K562 (cell line): Measurements from ENCODE around the gene PPP4R3B. TPM values are rescaled to one million over a fixed set of nuclear protein-coding genes. Genes with fewer than 3 reads are reported as not detected.

Source experiments
- ADNP ChIP-seq: fragments of 200-800 bp; sonication (Bioruptor generic); IDR thresholded peaks from 2 replicates; pipeline ENCODE4 v1.6.1; 2016; ENCODE audit warnings: missing genetic modification characterization, missing compliant biosample characterization
- CTCFL ChIP-seq: IDR thresholded peaks from 2 replicates; pipeline ENCODE4 v1.6.1; 2011; ENCODE audit warnings: borderline replicate concordance, low read depth, mild to moderate bottlenecking, moderate library complexity, low read length; ENCODE audit not compliant: insufficient read depth, poor library complexity, severe bottlenecking
- DNMT1 ChIP-seq: fragments of 450-650 bp; IDR thresholded peaks from 2 replicates; pipeline ENCODE4 v1.6.1; 2016; ENCODE audit warnings: antibody characterized with exemption, mild to moderate bottlenecking
- HDAC6 ChIP-seq: IDR thresholded peaks from 2 replicates; pipeline ENCODE4 v1.6.1; 2012; ENCODE audit warnings: low read depth, mild to moderate bottlenecking, control low read depth, inconsistent platforms, low read length, moderate library complexity
- ILK ChIP-seq: fragments of 450-650 bp; IDR thresholded peaks from 2 replicates; pipeline ENCODE4 v1.6.1; 2016; ENCODE audit warnings: missing genetic modification characterization, low read depth, mild to moderate bottlenecking, missing compliant biosample characterization, moderate library complexity, borderline replicate concordance
- KDM1A ChIP-seq, 2 experiments: fragments of 450-650 bp; IDR thresholded peaks; 2 replicates each; pipeline ENCODE4 v1.6.1; 2016; ENCODE audit warnings: mild to moderate bottlenecking in 2 of 2
- KDM4B ChIP-seq, 2 experiments: fragments of 450-650 bp in 1 of 2; sonication (generic) in 1 of 2; IDR thresholded peaks; 2 replicates each; pipeline ENCODE4 v1.6.1; 2016 to 2017; ENCODE audit warnings: borderline replicate concordance in 2 of 2, antibody characterized with exemption in 1 of 2, low read depth in 1 of 2, mild to moderate bottlenecking in 1 of 2
- MYNN ChIP-seq, 2 experiments: sonication (generic); formaldehyde crosslinking in 1 of 2; IDR thresholded peaks; 2 replicates each; pipeline versions ENCODE4 v1.5.0 to v1.6.1; 2016 to 2020; ENCODE audit warnings: antibody characterized with exemption in 1 of 2, missing genetic modification reagents in 1 of 2
- OTX1 ChIP-seq: fragments of 450-650 bp; formaldehyde crosslinking; IDR thresholded peaks from 2 replicates; pipeline ENCODE4 v1.4.0; 2022; ENCODE audit warnings: mild to moderate bottlenecking
- RFX5 ChIP-seq: IDR thresholded peaks from 2 replicates; pipeline ENCODE4 v1.6.1; 2011; ENCODE audit warnings: low read depth, mild to moderate bottlenecking, improper control_type of control experiment, low read length
- SLC30A9 ChIP-seq: fragments of 250-450 bp; sonication (Bioruptor Pico); IDR thresholded peaks from 2 replicates; pipeline ENCODE4 v1.8.0; 2022; ENCODE audit warnings: mild to moderate bottlenecking, moderate library complexity
- TAL1 ChIP-seq: fragments of 450-650 bp; IDR thresholded peaks from 2 replicates; pipeline ENCODE4 v1.6.1; 2016; ENCODE audit warnings: mild to moderate bottlenecking
- TEAD2 ChIP-seq: fragments of 450-650 bp; IDR thresholded peaks from 2 replicates; pipeline ENCODE4 v1.6.1; 2016; ENCODE audit warnings: missing genetic modification characterization, control low read depth, missing compliant biosample characterization
- ZC3H11A ChIP-seq: IDR thresholded peaks from 2 replicates; pipeline ENCODE4 v1.6.1; 2012; ENCODE audit warnings: low read depth, low read length, improper control_type of control experiment
- ZEB2 ChIP-seq: fragments of 450-650 bp; IDR thresholded peaks from 2 replicates; pipeline ENCODE4 v1.6.1; 2016
- ZNF280B ChIP-seq: fragments of 250-450 bp; sonication (Bioruptor Pico); IDR thresholded peaks from 2 replicates; pipeline ENCODE4 v1.5.1; 2021; ENCODE audit warnings: mild to moderate bottlenecking
- ZNF384 ChIP-seq: IDR thresholded peaks from 2 replicates; pipeline ENCODE4 v1.6.1; 2012; ENCODE audit warnings: low read depth, low read length, improper control_type of control experiment
- ZNF444 ChIP-seq: fragments of 250-450 bp; sonication (Bioruptor Pico); IDR thresholded peaks from 2 replicates; pipeline ENCODE4 v1.4.0; 2020; ENCODE audit warnings: mild to moderate bottlenecking, moderate library complexity
- ZNF584 ChIP-seq: fragments of 200-800 bp; sonication (Bioruptor generic); IDR thresholded peaks from 2 replicates; pipeline ENCODE4 v1.6.1; 2016; ENCODE audit warnings: low read depth, mild to moderate bottlenecking, missing genetic modification characterization, missing compliant biosample characterization
- ZNF589 ChIP-seq: fragments of 200-800 bp; sonication (Bioruptor generic); IDR thresholded peaks from 2 replicates; pipeline ENCODE4 v1.6.1; 2016; ENCODE audit warnings: low read depth, missing genetic modification characterization, missing compliant biosample characterization
- ZNF780A ChIP-seq: fragments of 250-450 bp; sonication (Bioruptor Pico); IDR thresholded peaks from 2 replicates; pipeline ENCODE4 v1.5.0; 2021; ENCODE audit warnings: mild to moderate bottlenecking
- ZNF785 ChIP-seq: fragments of 250-450 bp; sonication (Bioruptor Pico); IDR thresholded peaks from 2 replicates; pipeline ENCODE4 v1.4.0; 2020; ENCODE audit warnings: mild to moderate bottlenecking
- polyA plus RNA-seq, 8 experiments: library from polyadenylated mRNA; depleted of rRNA in 4 of 8; stranded (reverse) in 5 of 8; unstranded in 3 of 8; fragments of >200 nt; fragmentation: Nextera tagmentation in 2 of 8; fragmentation: Illumina TruSeq in 1 of 8; extraction: Ambion mirVana in 2 of 8; extraction: Trizol in 1 of 8; gene quantifications; 2 replicates each; pipeline versions ENCODE4 v1.2.1 to v1.2.3, GENCODE V29; 2011 to 2014; ENCODE audit warnings: inconsistent platforms in 1 of 8, missing spikeins in 1 of 8
- total RNA-seq, 7 experiments: library from RNA; depleted of rRNA in 6 of 7; stranded (reverse); fragments of >200 nt in 6 of 7; fragmentation: Illumina TruSeq in 2 of 7; extraction: Trizol in 2 of 7; gene quantifications; 2 replicates each; pipeline versions ENCODE4 v1.2.1 to v1.2.3, GENCODE V29; 2011 to 2021; ENCODE audit warnings: low replicate concordance in 1 of 7
- TF ChIP-seq, protein P1 (sequence below): fragments of 450-650 bp; formaldehyde crosslinking; conservative IDR thresholded peaks from 2 replicates; pipeline ENCODE4 v1.4.0; 2022; ENCODE audit warnings: mild to moderate bottlenecking, missing genetic modification characterization

PPP4R3B gene
- total and polyA plus RNA-seq, 9 of the 15 experiments (the other 6 are each of a cell fraction or from before 2014, with no cell fraction given), result 13.2 to 59.2 (median 41.9) TPM

GRCh38 chr2:55618275-55619055, 1.0 kb upstream of the PPP4R3B start (continued):
- TF ChIP-seq CTCFL (no peak), RFX5 (no peak), ZNF444 (CRISPR knock-in tag) (no peak), KDM1A (IDR thresholded peaks at IDR 0.05) (no peak), ZNF280B (CRISPR knock-in tag) (no peak), DNMT1 (no peak), SLC30A9 (CRISPR knock-in tag) (no peak), TAL1 (no peak), MYNN (IDR thresholded peaks at IDR 0.05) (no peak), MYNN (CRISPR knock-in tag; IDR thresholded peaks at IDR 0.05) (no peak), ZNF785 (no peak), ZNF584 (CRISPR knock-in tag) (no peak), KDM4B (IDR thresholded peaks at IDR 0.05; ENCODE audit: borderline replicate concordance in 2 of 2, low read depth in 1 of 2) (no peak), ZNF780A (CRISPR knock-in tag) (no peak), ZNF589 (CRISPR knock-in tag) (no peak), ZC3H11A (no peak), OTX1 (CRISPR knock-in tag) (no peak), TEAD2 (tag) (no peak), ADNP (tag) (no peak), HDAC6 (no peak), ZNF384 (no peak), ZEB2 (no peak), ILK (no peak)
- TF ChIP-seq, protein P1, sequence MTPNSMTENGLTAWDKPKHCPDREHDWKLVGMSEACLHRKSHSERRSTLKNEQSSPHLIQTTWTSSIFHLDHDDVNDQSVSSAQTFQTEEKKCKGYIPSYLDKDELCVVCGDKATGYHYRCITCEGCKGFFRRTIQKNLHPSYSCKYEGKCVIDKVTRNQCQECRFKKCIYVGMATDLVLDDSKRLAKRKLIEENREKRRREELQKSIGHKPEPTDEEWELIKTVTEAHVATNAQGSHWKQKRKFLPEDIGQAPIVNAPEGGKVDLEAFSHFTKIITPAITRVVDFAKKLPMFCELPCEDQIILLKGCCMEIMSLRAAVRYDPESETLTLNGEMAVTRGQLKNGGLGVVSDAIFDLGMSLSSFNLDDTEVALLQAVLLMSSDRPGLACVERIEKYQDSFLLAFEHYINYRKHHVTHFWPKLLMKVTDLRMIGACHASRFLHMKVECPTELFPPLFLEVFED (CRISPR knock-in tag), result no peak; the same call in 1 of the 2 replicates
